Germinal center (tissue), 1 donor: ENCODE data around the gene JUP.
A peak's percentile ranks its signal among the peaks of the same experiment; 100 is the strongest.
"Not testable (repeated sequence)": the region's sequence is repeated elsewhere in the genome, so short reads cannot be mapped to it uniquely, and the experiment has no call there.

ENCODE experiments used
- DNase-seq: peaks from one replicate; pipeline ENCODE4 v3.0.0; 2012; ENCODE audit warnings: mixed read lengths, low spot score

JUP gene

GRCh38 chr17:41786227-41787020 lies at the start of gene JUP:
Gene JUP, minus strand, starts transcription at chr17:41786711. Its CDS starts 14,857 bp downstream, at chr17:41771854.
- DNase-seq, result peak; percentile 99

DNA sequence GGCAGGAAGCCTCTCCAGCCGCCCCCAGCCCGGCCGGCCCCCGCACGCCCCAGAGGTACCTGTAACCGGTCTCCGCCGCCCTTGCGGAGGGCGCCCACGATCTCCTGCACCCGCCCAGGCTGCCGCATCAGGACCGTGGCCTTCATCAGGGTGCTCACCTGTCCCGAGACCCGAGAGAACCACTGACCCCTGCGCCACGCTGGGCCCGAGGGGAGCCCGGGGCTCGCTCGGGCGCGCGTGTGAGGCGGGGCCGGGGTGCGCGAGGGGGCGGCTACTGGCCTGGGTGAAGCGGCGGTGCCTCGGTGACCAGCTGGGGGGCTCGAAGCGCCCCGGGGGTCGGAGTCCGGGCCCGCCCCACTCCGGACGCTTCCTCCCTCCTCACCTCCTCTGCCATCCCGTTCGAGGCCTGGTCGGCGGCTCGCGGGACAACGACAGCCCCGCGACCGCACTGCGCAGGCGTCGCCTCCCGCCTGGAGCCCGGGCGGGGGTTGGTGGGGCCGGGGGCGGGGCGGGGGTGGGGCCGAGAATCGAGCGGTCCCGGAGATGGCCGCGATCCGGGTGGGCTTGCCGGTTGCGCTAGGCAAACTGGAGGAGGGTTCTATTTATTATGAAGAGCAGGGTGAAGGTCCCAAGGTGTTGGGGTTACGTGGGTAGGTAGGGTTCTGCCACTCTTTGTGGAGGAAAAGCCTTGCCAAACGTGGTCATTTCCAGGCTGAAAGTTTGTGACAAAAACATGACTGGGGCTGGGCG lies 49.5 kb upstream of the JUP start, which contains the start of gene NT5C3B:
TSS of gene NT5C3B (minus strand) at position 433 of the 750 bp plus-strand sequence. CDS start at position 394, 39 bp downstream.
- DNase-seq, result peak; percentile 88

GRCh38 chr17:41835214-41835799 lies 48.8 kb upstream of the JUP start:
- peak; percentile 37 for DNase-seq

DNA sequence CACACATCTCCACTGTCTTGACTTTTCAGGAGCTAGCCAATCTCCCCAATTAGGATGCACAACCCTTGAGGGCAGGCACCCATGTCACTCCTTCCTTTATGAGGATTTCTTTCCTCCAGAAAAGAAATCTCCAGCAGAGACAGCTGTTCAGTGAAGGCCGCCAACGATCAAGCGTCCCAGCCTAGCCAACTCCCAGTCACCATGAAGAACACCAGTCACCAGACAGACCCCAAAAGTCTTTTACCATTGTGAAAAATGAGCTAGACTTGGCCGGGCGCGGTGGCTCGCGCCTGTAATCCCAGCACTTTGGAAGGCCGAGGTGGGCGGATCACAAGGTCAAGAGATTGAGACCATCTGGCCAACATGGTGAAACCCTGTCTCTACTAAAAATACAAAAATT lies 43.5 kb upstream of the JUP start:
- DNase-seq, result not testable (repeated sequence)

- no peak for DNase-seq
Measured at GRCh38 chr17:41825175-41825845, 38.8 kb upstream of the JUP start.

DNA sequence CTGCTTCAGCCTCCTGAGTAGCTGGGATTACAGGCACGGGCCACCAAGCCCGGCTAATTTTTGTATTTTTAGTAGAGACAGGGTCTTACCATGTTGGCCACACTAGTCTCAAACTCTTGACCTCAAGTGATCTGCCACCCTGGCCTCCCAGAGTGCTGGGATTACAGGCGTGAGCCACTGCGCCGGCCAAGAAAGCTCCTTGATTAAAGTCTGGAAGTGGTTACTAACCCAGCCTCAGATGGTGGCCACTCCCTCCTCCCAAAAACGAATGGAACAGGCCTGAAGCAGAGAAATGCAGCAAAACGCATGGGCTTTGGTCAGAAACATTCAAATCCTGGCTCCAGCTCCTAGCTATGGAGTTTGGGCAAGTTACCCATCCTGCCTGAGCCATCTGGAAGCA lies 37.6 kb upstream of the JUP start:
- no peak for DNase-seq

GRCh38 chr17:41823580-41823979 lies 37.1 kb upstream of the JUP start:
- DNase-seq, result no peak

- no peak for DNase-seq
Measured at GRCh38 chr17:41823141-41823524, 36.6 kb upstream of the JUP start.

DNA sequence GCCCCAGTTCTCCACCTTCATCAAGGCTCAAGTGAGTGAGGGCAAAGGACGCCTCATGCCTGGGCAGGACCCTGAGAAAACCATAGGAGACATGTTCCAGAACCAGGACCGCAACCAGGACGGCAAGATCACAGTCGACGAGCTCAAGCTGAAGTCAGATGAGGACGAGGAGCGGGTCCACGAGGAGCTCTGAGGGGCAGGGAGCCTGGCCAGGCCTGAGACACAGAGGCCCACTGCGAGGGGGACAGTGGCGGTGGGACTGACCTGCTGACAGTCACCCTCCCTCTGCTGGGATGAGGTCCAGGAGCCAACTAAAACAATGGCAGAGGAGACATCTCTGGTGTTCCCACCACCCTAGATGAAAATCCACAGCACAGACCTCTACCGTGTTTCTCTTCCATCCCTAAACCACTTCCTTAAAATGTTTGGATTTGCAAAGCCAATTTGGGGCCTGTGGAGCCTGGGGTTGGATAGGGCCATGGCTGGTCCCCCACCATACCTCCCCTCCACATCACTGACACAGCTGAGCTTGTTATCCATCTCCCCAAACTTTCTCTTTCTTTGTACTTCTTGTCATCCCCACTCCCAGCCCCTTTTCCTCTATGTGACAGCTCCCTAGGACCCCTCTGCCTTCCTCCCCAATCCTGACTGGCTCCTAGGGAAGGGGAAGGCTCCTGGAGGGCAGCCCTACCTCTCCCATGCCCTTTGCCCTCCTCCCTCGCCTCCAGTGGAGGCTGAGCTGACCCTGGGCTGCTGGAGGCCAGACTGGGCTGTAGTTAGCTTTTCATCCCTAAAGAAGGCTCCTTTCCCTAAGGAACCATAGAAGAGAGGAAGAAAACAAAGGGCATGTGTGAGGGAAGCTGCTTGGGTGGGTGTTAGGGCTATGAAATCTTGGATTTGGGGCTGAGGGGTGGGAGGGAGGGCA lies 36.0 kb upstream of the JUP start:
- no peak for DNase-seq

GRCh38 chr17:41821776-41822175 lies 35.3 kb upstream of the JUP start:
- DNase-seq, result no peak

DNA sequence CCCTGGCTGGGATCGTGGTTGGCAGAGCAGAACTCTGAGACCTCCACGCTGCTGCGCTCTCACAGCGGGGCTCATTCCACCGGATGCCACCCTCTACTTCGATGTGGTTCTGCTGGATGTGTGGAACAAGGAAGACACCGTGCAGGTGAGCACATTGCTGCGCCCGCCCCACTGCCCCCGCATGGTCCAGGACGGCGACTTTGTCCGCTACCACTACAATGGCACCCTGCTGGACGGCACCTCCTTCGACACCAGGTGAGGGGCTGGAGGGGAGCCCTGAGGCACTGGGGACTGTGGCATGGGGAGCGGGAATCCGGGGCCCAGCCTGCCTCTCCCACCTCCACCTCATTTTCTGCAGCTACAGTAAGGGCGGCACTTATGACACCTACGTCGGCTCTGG lies 31.5 kb upstream of the JUP start:
- no peak for DNase-seq

GRCh38 chr17:41816637-41817320 lies 30.3 kb upstream of the JUP start:
- no peak for DNase-seq

- DNase-seq, result no peak
Measured at GRCh38 chr17:41814195-41814594, 27.7 kb upstream of the JUP start.

DNA sequence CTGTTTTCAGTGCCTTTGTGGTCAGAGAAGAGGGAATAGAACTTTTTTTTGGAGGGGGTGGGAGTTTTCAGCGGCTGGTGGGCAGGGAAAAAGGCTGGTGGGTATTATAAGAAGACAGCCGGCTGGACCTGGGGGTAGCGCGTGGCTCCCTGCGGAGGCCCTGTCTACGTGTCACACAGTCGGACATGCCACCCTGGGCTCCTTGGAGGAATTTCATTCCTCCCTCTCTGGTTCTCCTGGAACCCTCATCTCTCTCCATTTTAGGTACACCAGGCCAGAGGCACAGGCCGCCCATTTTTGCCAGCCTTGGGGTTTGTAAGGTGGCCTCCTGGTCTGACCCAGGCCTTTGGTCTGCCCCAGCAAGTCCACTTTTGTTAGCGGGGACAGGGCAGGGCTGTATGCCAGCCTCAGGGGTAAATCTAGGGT lies 27.2 kb upstream of the JUP start:
- DNase-seq, result no peak

DNA sequence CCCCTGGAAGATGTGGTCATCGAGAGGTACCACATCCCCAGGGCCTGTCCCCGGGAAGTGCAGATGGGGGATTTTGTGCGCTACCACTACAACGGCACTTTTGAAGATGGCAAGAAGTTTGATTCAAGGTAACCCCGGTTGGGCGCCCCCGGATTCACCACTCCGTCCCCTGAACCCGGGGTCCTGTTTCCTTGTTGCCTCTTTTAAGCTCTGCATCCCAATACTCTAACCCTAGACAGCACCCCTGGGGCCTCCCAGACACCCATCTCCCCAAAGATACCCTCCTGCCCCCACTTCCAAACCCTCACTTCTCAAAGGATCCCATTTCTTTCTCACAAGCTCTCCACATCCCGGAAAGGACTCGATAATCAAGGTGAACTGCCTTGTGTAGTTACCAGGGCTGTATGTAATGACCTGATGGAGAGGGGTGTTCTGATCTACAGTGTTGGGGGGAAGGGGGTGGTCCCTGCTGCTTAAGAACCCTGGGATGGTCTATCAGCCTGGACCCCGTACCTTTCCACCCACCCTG lies 26.7 kb upstream of the JUP start:
- DNase-seq, result no peak

- peak; percentile 43 for DNase-seq
Measured at GRCh38 chr17:41812381-41813151, 26.1 kb upstream of the JUP start, which contains the start of gene FKBP10. Gene FKBP10, plus strand, starts transcription at chr17:41813004. Its CDS starts 31 bp downstream, at chr17:41813035.

GRCh38 chr17:41811549-41812380 lies 25.3 kb upstream of the JUP start, which contains the start of gene P3H4:
Gene P3H4, minus strand, starts transcription at chr17:41811949. Its CDS starts 34 bp downstream, at chr17:41811915.
- DNase-seq, result peak; percentile 77
